HCT116 (cell line): Measurements from ENCODE around the gene SHC4. TPM values are rescaled to one million over a fixed set of nuclear protein-coding genes. Genes with fewer than 3 reads are reported as not detected.

Experiments used
- ATAC-seq: fragments of 200-7000 bp; cut with Tn5 transposase; 2 replicates; pipeline ENCODE4 v1.9.1; 2020; ENCODE audit warnings: mild to moderate bottlenecking, moderate library complexity
- BruUV-seq: library from RNA; stranded (reverse); fragments of 400-500 nt; replicated peaks from 2 replicates; lab custom pipeline; 2021; lab: Mats Ljungman, UMichigan
- CTCF ChIA-PET: fragments of 300-600 bp; sonication (Branson Sonifier 250); formaldehyde crosslinking; loops from one replicate; lab custom pipeline; 2021; ENCODE audit warnings: antibody characterized with exemption; lab: Charles Lee
- POLR2A ChIA-PET: fragments of 300-600, 350-600 bp; sonication (Branson Sonifier 250); formaldehyde crosslinking; loops from one replicate; lab custom pipeline; 2021; ENCODE audit warnings: antibody characterized with exemption; lab: Charles Lee
- RAD21 ChIA-PET, 2 experiments: fragments of 300-600 bp; sonication (Branson Sonifier 250); formaldehyde crosslinking; loops; one replicate each; lab custom pipeline; 2023; ENCODE audit warnings: low total read pairs in 2 of 2; ENCODE audit not compliant: uncharacterized antibody in 2 of 2, unreplicated experiment in 2 of 2, low non-redundant PET in 1 of 2; lab: Charles Lee
- DNase-seq: peaks from one replicate; pipeline ENCODE4 v3.0.0-alpha.2; 2010; ENCODE audit warnings: low read depth, low spot score
- H2AFZ ChIP-seq: fragments of 200-600 bp; shearing (Covaris generic), sonication (generic); 2 replicates; pipeline ENCODE4 v1.6.1; 2017; ENCODE audit warnings: low read depth, mixed run types, mixed read lengths, antibody characterized with exemption, low read length; ENCODE audit not compliant: poor library complexity, severe bottlenecking
- H3K27ac ChIP-seq: 2 replicates; pipeline ENCODE4 v1.5.1; 2012; ENCODE audit warnings: low read depth, low read length
- H3K27me3 ChIP-seq: fragments of 200-600 bp; sonication (generic); 2 replicates; pipeline ENCODE4 v1.6.1; 2016; ENCODE audit warnings: mixed run types, low read length, mixed read lengths; ENCODE audit not compliant: insufficient read depth
- H3K36me3 ChIP-seq, 2 experiments: fragments of 200-500 bp in 1 of 2; fragments of 200-600 bp in 1 of 2; sonication (Bioruptor generic) in 1 of 2; sonication (generic) in 1 of 2; 2 replicates each; pipeline versions ENCODE4 v1.5.1 to v1.6.1; 2014 to 2016; ENCODE audit warnings: low read length in 2 of 2, inconsistent platforms in 1 of 2, mixed read lengths in 1 of 2, mixed run types in 1 of 2; ENCODE audit not compliant: insufficient read depth in 2 of 2, control insufficient read depth in 1 of 2
- H3K4me1 ChIP-seq, 2 experiments: fragments of 200-600 bp in 1 of 2; sonication (generic) in 1 of 2; 2 replicates each; pipeline versions ENCODE4 v1.5.1 to v1.6.1; 2012 to 2017; ENCODE audit warnings: low read length in 2 of 2, inconsistent platforms in 1 of 2, mild to moderate bottlenecking in 1 of 2, mixed read lengths in 1 of 2, mixed run types in 1 of 2, moderate library complexity in 1 of 2; ENCODE audit not compliant: insufficient read depth in 2 of 2, control insufficient read depth in 1 of 2
- H3K4me2 ChIP-seq: fragments of 200-600 bp; sonication (generic); 2 replicates; pipeline ENCODE4 v1.6.1; 2017; ENCODE audit warnings: mixed run types, low read length, mixed read lengths
- H3K4me3 ChIP-seq, 2 experiments: fragments of 200-600 bp in 1 of 2; sonication (generic) in 1 of 2; replicated peaks in 1 of 2; 2 replicates each; pipeline ENCODE4 v1.5.1; 2011 to 2016; ENCODE audit warnings: low read length in 2 of 2, control low read depth in 1 of 2, low read depth in 1 of 2, mild to moderate bottlenecking in 1 of 2, mixed read lengths in 1 of 2, mixed run types in 1 of 2
- H3K79me2 ChIP-seq: fragments of 200-600 bp; sonication (generic); 2 replicates; pipeline ENCODE4 v1.6.1; 2017; ENCODE audit warnings: mild to moderate bottlenecking, mixed run types, low read length, moderate library complexity, mixed read lengths; ENCODE audit not compliant: insufficient read depth
- H3K9ac ChIP-seq: fragments of 200-600 bp; sonication (generic); 2 replicates; pipeline ENCODE4 v1.6.1; 2016; ENCODE audit warnings: low read length, mixed read lengths
- H3K9me2 ChIP-seq: fragments of 200-600 bp; sonication (generic), shearing (Covaris generic); 2 replicates; pipeline ENCODE4 v1.6.1; 2017; ENCODE audit warnings: mixed run types, mild to moderate bottlenecking, moderate library complexity; ENCODE audit not compliant: insufficient read depth
- H3K9me3 ChIP-seq, 2 experiments: fragments of 200-500 bp in 1 of 2; fragments of 200-600 bp in 1 of 2; sonication (Bioruptor generic) in 1 of 2; sonication (generic) in 1 of 2; 2 replicates each; pipeline ENCODE4 v1.6.1; 2014 to 2017; ENCODE audit warnings: low read length in 2 of 2, mixed read lengths in 2 of 2, inconsistent platforms in 1 of 2, low read depth in 1 of 2, mild to moderate bottlenecking in 1 of 2, mixed run types in 1 of 2, moderate library complexity in 1 of 2; ENCODE audit not compliant: control insufficient read depth in 1 of 2, insufficient read depth in 1 of 2
- H4K20me1 ChIP-seq: fragments of 200-600 bp; sonication (generic), shearing (Covaris generic); 2 replicates; pipeline ENCODE4 v1.6.1; 2017; ENCODE audit warnings: mixed run types, mild to moderate bottlenecking, moderate library complexity; ENCODE audit not compliant: insufficient read depth
- CBX3 ChIP-seq: IDR thresholded peaks from 2 replicates; pipeline ENCODE4 v1.6.1; 2012; ENCODE audit warnings: low read depth
- EZH2phosphoT487 ChIP-seq: fragments of 200-600 bp; IDR thresholded peaks from 2 replicates; pipeline ENCODE4 v1.6.1; 2018; ENCODE audit warnings: antibody characterized with exemption, borderline replicate concordance
- FOSL1 ChIP-seq: IDR thresholded peaks from 2 replicates; pipeline ENCODE4 v1.6.1; 2012; ENCODE audit warnings: low read depth
- POLR2A ChIP-seq: IDR thresholded peaks from 2 replicates; pipeline ENCODE4 v1.7.0; 2011; ENCODE audit warnings: borderline replicate concordance; ENCODE audit not compliant: insufficient read depth, insufficient read length; ENCODE audit errors: extremely low read depth
- RAD21 ChIP-seq: IDR thresholded peaks from 2 replicates; pipeline ENCODE4 v1.6.1; 2012; ENCODE audit warnings: low read depth, mild to moderate bottlenecking
- SIN3A ChIP-seq: IDR thresholded peaks from 2 replicates; pipeline ENCODE4 v1.6.1; 2012; ENCODE audit warnings: low read depth
- SP1 ChIP-seq: IDR thresholded peaks from 2 replicates; pipeline ENCODE4 v1.6.1; 2012; ENCODE audit warnings: low read depth
- SRF ChIP-seq: IDR thresholded peaks from 2 replicates; pipeline ENCODE4 v1.6.1; 2012; ENCODE audit warnings: low read depth
- TCF7L2 ChIP-seq: IDR thresholded peaks from 2 replicates; pipeline ENCODE4 v1.7.0; 2011; ENCODE audit warnings: borderline replicate concordance, inconsistent platforms; ENCODE audit not compliant: insufficient read depth, insufficient read length; ENCODE audit errors: extremely low read depth
- YY1 ChIP-seq: IDR thresholded peaks from 2 replicates; pipeline ENCODE4 v1.6.1; 2011; ENCODE audit warnings: low read length, low read depth, moderate library complexity, mild to moderate bottlenecking; ENCODE audit not compliant: insufficient replicate concordance; ENCODE audit errors: extremely low read depth
- ZFX ChIP-seq: fragments of 450-650 bp; IDR thresholded peaks from 2 replicates; pipeline ENCODE4 v1.6.1; 2017
- intact Hi-C: fragments of 100-400 bp; cut with micrococcal nuclease; formaldehyde crosslinking; loops from 2 replicates; pipeline ENCODE4 v1.10.0; 2022
- total RNA-seq: library from RNA; stranded (reverse); gene quantifications from one replicate; pipeline ENCODE4 v1.2.1, GENCODE V29; 2021; ENCODE audit not compliant: unreplicated experiment
- TF ChIP-seq, protein P1 (sequence below), 3 experiments: fragments of 200-600 bp in 1 of 3; sonication (generic) in 1 of 3; IDR thresholded peaks in 2 of 3; conservative IDR thresholded peaks in 1 of 3; 2 replicates each; pipeline ENCODE4 v1.5.1; 2012 to 2017; ENCODE audit warnings: low read depth in 2 of 3, low read length in 2 of 3, antibody characterized with exemption in 1 of 3, borderline replicate concordance in 1 of 3, control low read depth in 1 of 3, mild to moderate bottlenecking in 1 of 3, mixed read lengths in 1 of 3, mixed run types in 1 of 3, moderate library complexity in 1 of 3; ENCODE audit not compliant: insufficient read depth in 1 of 3
- TF ChIP-seq, protein P2 (sequence below): IDR thresholded peaks from 2 replicates; pipeline ENCODE4 v1.6.1; 2012
- TF ChIP-seq, protein P3 (sequence below): IDR thresholded peaks from 2 replicates; pipeline ENCODE4 v1.6.1; 2011; ENCODE audit warnings: mild to moderate bottlenecking, low read length, moderate library complexity; ENCODE audit not compliant: insufficient replicate concordance; ENCODE audit errors: extremely low read depth

Gene SHC4
- total RNA-seq, 1 experiment from 2014 or later: 0.44 TPM

DNA sequence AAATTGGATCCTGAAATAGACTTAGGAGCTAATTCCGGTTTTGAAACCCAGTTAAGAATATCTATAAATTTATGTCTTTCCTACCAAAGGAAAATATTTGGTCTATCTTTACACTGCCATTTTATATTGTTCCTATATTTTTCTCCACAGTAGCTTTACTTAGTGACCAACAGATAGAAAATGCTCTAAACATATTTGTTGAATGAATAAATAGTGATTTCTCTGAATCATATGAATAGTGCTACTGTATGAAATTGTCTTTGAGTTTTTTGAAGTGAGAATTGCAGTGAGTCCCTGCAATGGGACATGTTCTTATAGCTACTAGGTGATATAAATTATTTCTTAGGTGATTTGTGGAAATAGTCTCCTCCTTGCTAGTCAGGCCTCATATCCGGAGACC lies 104.3 kb downstream of the SHC4 start:
- TF ChIP-seq SP1 (no peak), RAD21 (no peak), SIN3A (no peak), ZFX (no peak), EZH2phosphoT487 (no peak), SRF (no peak), FOSL1 (no peak), POLR2A (no peak), CBX3 (no peak), TCF7L2 (no peak), YY1 (no peak)
- TF ChIP-seq, protein P1, sequence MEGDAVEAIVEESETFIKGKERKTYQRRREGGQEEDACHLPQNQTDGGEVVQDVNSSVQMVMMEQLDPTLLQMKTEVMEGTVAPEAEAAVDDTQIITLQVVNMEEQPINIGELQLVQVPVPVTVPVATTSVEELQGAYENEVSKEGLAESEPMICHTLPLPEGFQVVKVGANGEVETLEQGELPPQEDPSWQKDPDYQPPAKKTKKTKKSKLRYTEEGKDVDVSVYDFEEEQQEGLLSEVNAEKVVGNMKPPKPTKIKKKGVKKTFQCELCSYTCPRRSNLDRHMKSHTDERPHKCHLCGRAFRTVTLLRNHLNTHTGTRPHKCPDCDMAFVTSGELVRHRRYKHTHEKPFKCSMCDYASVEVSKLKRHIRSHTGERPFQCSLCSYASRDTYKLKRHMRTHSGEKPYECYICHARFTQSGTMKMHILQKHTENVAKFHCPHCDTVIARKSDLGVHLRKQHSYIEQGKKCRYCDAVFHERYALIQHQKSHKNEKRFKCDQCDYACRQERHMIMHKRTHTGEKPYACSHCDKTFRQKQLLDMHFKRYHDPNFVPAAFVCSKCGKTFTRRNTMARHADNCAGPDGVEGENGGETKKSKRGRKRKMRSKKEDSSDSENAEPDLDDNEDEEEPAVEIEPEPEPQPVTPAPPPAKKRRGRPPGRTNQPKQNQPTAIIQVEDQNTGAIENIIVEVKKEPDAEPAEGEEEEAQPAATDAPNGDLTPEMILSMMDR (IDR thresholded peaks at IDR 0.05 in 2 of 3, conservative IDR thresholded peaks at IDR 0.05 in 1 of 3; ENCODE audit: borderline replicate concordance in 1 of 3, insufficient read depth in 1 of 3, low read depth in 2 of 3, low read length in 2 of 3): no peak
- TF ChIP-seq, protein P2, sequence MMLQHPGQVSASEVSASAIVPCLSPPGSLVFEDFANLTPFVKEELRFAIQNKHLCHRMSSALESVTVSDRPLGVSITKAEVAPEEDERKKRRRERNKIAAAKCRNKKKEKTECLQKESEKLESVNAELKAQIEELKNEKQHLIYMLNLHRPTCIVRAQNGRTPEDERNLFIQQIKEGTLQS: no peak
- TF ChIP-seq, protein P3, sequence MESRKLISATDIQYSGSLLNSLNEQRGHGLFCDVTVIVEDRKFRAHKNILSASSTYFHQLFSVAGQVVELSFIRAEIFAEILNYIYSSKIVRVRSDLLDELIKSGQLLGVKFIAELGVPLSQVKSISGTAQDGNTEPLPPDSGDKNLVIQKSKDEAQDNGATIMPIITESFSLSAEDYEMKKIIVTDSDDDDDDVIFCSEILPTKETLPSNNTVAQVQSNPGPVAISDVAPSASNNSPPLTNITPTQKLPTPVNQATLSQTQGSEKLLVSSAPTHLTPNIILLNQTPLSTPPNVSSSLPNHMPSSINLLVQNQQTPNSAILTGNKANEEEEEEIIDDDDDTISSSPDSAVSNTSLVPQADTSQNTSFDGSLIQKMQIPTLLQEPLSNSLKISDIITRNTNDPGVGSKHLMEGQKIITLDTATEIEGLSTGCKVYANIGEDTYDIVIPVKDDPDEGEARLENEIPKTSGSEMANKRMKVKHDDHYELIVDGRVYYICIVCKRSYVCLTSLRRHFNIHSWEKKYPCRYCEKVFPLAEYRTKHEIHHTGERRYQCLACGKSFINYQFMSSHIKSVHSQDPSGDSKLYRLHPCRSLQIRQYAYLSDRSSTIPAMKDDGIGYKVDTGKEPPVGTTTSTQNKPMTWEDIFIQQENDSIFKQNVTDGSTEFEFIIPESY: no peak
- TF ChIP-seq, all 23 proteins: peak for 0
- Histone ChIP-seq H3K27ac (no peak overlapping the region), H3K4me3 (no peak overlapping the region), H3K9me3 (no peaks in the 10 kb centered on the region), H3K27me3 (no peaks in the 10 kb centered on the region), H3K36me3 (no peaks in the 10 kb centered on the region), H3K9me2 (no peaks in the 10 kb centered on the region), H4K20me1 (no peaks in the 10 kb centered on the region), H2AFZ (no peak overlapping the region), H3K4me1 (peaks cover 8 to 12% of the 10 kb centered on the region in 2 experiments; a peak in 3 of 4 replicates), H3K9ac (no peak overlapping the region), H3K79me2 (no peaks in the 10 kb centered on the region), H3K4me2 (no peak overlapping the region)
- BruUV-seq: no TSS peak
- RAD21 ChIA-PET: no interaction called here
- no peak for DNase-seq
- ATAC-seq: no peak
- intact Hi-C loops: no loop called here
- POLR2A ChIA-PET: no interaction called here
- CTCF ChIA-PET: interaction anchor here (1.2 to 4.2 kb wide), 3 partner anchors 19 to 116 kb away, joined by 3 to 46 read pairs (median 6); partner anchors contain the start of genes EID1 and SHC4
